Measurements from ENCODE around the gene MDH1.
A peak's percentile ranks its signal among the peaks of the same experiment; 100 is the strongest.
"Not testable (repeated sequence)": the region's sequence is repeated elsewhere in the genome, so short reads cannot be mapped to it uniquely, and the experiment has no call there.

MDH1 gene

GRCh38 chr2:63588385-63589147 is at the start of gene MDH1, which contains the start of gene WDPCP:
TSS of gene MDH1 (plus strand) at chr2:63588963. CDS start at chr2:63589044, 81 bp downstream.
TSS of gene WDPCP (minus strand) at chr2:63588477. CDS start at chr2:63588271, 206 bp downstream.
- DNase-seq = peak; percentile 99

GRCh38 chr2:63539416-63540162 is 49.2 kb upstream of the MDH1 start:
- no peak for DNase-seq

- no peak for DNase-seq
Measured at GRCh38 chr2:63544017-63544627, 44.6 kb upstream of the MDH1 start.

- no peak for DNase-seq
Measured at GRCh38 chr2:63545023-63545422, 43.7 kb upstream of the MDH1 start.

- no peak for DNase-seq
Measured at GRCh38 chr2:63553049-63553448, 35.7 kb upstream of the MDH1 start.

GRCh38 chr2:63555299-63555698 is 33.5 kb upstream of the MDH1 start:
- no peak for DNase-seq

GRCh38 chr2:63555931-63556330 is 32.8 kb upstream of the MDH1 start:
- no peak for DNase-seq

- not testable (repeated sequence) for DNase-seq
Measured at GRCh38 chr2:63557819-63558218, 30.9 kb upstream of the MDH1 start.

- DNase-seq = not testable (repeated sequence)
Measured at GRCh38 chr2:63558922-63559321, 29.8 kb upstream of the MDH1 start.

GRCh38 chr2:63562751-63563150 is 26.0 kb upstream of the MDH1 start:
- no peak for DNase-seq

- no peak for DNase-seq
Measured at GRCh38 chr2:63569740-63570139, 19.0 kb upstream of the MDH1 start.

GRCh38 chr2:63571291-63571690 is 17.5 kb upstream of the MDH1 start:
- DNase-seq = no peak

GRCh38 chr2:63572001-63572400 is 16.8 kb upstream of the MDH1 start:
- no peak for DNase-seq

GRCh38 chr2:63573026-63573425 is 15.7 kb upstream of the MDH1 start:
- not testable (repeated sequence) for DNase-seq

- DNase-seq = not testable (repeated sequence)
Measured at GRCh38 chr2:63573726-63574345, 14.9 kb upstream of the MDH1 start.

GRCh38 chr2:63576546-63576945 is 12.2 kb upstream of the MDH1 start:
- DNase-seq = no peak

- DNase-seq = no peak
Measured at GRCh38 chr2:63578767-63579166, 10.0 kb upstream of the MDH1 start.

- DNase-seq = no peak
Measured at GRCh38 chr2:63580651-63581297, 8.0 kb upstream of the MDH1 start.

GRCh38 chr2:63581298-63581961 is 7.3 kb upstream of the MDH1 start:
- DNase-seq = no peak

GRCh38 chr2:63582873-63583272 is 5.9 kb upstream of the MDH1 start:
- DNase-seq = no peak

- no peak for DNase-seq
Measured at GRCh38 chr2:63587814-63588384, 864 bp upstream of the MDH1 start.
